HepG2 (cell line): ENCODE data around the gene ETV1. TPM values are rescaled to one million over a fixed set of nuclear protein-coding genes. Genes with fewer than 3 reads are reported as not detected.

Source experiments
- ATAC-seq: fragments of 200-7000 bp; cut with Tn5 transposase; 3 replicates; pipeline ENCODE4 v1.9.1; 2020; ENCODE audit warnings: mild to moderate bottlenecking, moderate library complexity
- BruUV-seq: library from RNA; stranded (reverse); fragments of 400-500 nt; replicated peaks from 2 replicates; lab custom pipeline; 2021; lab: Mats Ljungman, UMichigan
- CTCF ChIA-PET: fragments of 300-600 bp; formaldehyde crosslinking; extraction: SDS; loops from one replicate; lab custom pipeline; 2021; ENCODE audit warnings: low total read pairs, inconsistent platforms, low intra/inter-chr PET ratio; lab: Yijun Ruan, JAX
- POLR2A ChIA-PET: fragments of 350-600 bp; sonication (Branson Sonifier 250); formaldehyde crosslinking; loops from one replicate; lab custom pipeline; 2020; ENCODE audit warnings: antibody characterized with exemption, inconsistent platforms; lab: Yijun Ruan, JAX
- DNase-seq: peaks from one replicate; pipeline ENCODE4 v3.0.0-alpha.2; 2015; ENCODE audit warnings: low spot score
- FAIRE-seq: peaks from 3 replicates; lab custom pipeline; 2011; peaks lifted over from hg19 to GRCh38; lab: Jason Lieb, UNC
- H2AFZ ChIP-seq: one replicate; pipeline ENCODE4 v1.6.1; 2011; ENCODE audit warnings: low read length, inconsistent platforms
- H3K27ac ChIP-seq: fragments of 300-600 bp; 3 replicates; pipeline ENCODE4 v1.8.0; 2011; ENCODE audit warnings: mixed run types, mild to moderate bottlenecking, mixed read lengths, low read length, inconsistent platforms; ENCODE audit not compliant: insufficient read depth; ENCODE audit errors: extremely low read length
- H3K27me3 ChIP-seq, 2 experiments: fragments of 200-600 bp in 1 of 2; 2 replicates in 1 of 2; 3 replicates in 1 of 2; pipeline versions ENCODE4 v1.6.0 to v1.8.0; 2011; ENCODE audit warnings: low read length in 2 of 2, mild to moderate bottlenecking in 2 of 2, moderate library complexity in 2 of 2, inconsistent platforms in 1 of 2; ENCODE audit not compliant: insufficient read depth in 2 of 2, control insufficient read depth in 1 of 2
- H3K36me3 ChIP-seq, 2 experiments: fragments of 200-600 bp in 1 of 2; replicated peaks in 1 of 2; 2 replicates in 1 of 2; 3 replicates in 1 of 2; pipeline versions ENCODE4 v1.5.1 to v1.8.0; 2011; ENCODE audit warnings: low read length in 2 of 2, inconsistent platforms in 1 of 2; ENCODE audit not compliant: insufficient read depth in 2 of 2, control insufficient read depth in 1 of 2
- H3K4me1 ChIP-seq: 2 replicates; pipeline ENCODE4 v1.5.1; 2012; ENCODE audit warnings: low read length, inconsistent platforms; ENCODE audit not compliant: insufficient read depth
- H3K4me2 ChIP-seq: 2 replicates; pipeline ENCODE4 v1.6.0; 2011; ENCODE audit warnings: low read depth, low read length, inconsistent platforms
- H3K4me3 ChIP-seq, 3 experiments: fragments of 200-600 bp in 1 of 3; sonication (generic), shearing (Covaris generic) in 1 of 3; replicated peaks in 1 of 3; 2 replicates each; pipeline ENCODE4 v1.5.1; 2011 to 2016; ENCODE audit warnings: low read length in 3 of 3, inconsistent platforms in 2 of 3, low read depth in 2 of 3, mild to moderate bottlenecking in 2 of 3, control low read depth in 1 of 3, mixed read lengths in 1 of 3; ENCODE audit not compliant: insufficient read depth in 1 of 3
- H3K79me2 ChIP-seq: one replicate; pipeline ENCODE4 v1.6.1; 2011; ENCODE audit warnings: low read length, inconsistent platforms; ENCODE audit not compliant: insufficient read depth
- H3K9ac ChIP-seq: 2 replicates; pipeline ENCODE4 v1.6.0; 2011; ENCODE audit warnings: mild to moderate bottlenecking, low read depth, low read length, inconsistent platforms; ENCODE audit not compliant: insufficient read depth
- H3K9me3 ChIP-seq: 2 replicates; pipeline ENCODE4 v1.5.1; 2012; ENCODE audit warnings: mild to moderate bottlenecking, low read length
- H4K20me1 ChIP-seq: 2 replicates; pipeline ENCODE4 v1.6.0; 2011; ENCODE audit warnings: inconsistent platforms, mild to moderate bottlenecking, low read length, moderate library complexity; ENCODE audit not compliant: insufficient read depth
- ATF7-NPFF ChIP-seq: sonication (generic); formaldehyde crosslinking; IDR thresholded peaks from 2 replicates; pipeline ENCODE4 v1.8.1; 2023; ENCODE audit warnings: mild to moderate bottlenecking, low read depth, missing genetic modification reagents, moderate library complexity
- BCL6 ChIP-seq: IDR thresholded peaks from 2 replicates; pipeline ENCODE4 v1.6.1; 2016; ENCODE audit warnings: missing genetic modification reagents, missing compliant biosample characterization
- GTF3A ChIP-seq: sonication (generic); formaldehyde crosslinking; conservative IDR thresholded peaks from 2 replicates; pipeline ENCODE4 v1.4.0; 2020; ENCODE audit warnings: mild to moderate bottlenecking, missing genetic modification reagents
- KAT8 ChIP-seq: IDR thresholded peaks from 2 replicates; pipeline ENCODE4 v1.6.1; 2016; ENCODE audit warnings: missing genetic modification reagents, missing compliant biosample characterization
- KLF15 ChIP-seq: sonication (generic); formaldehyde crosslinking; IDR thresholded peaks from 2 replicates; pipeline ENCODE4 v1.8.1; 2023; ENCODE audit warnings: borderline replicate concordance, mild to moderate bottlenecking, inconsistent platforms, missing genetic modification reagents, mixed read lengths
- KLF16 ChIP-seq, 2 experiments: sonication (generic) in 1 of 2; formaldehyde crosslinking in 1 of 2; IDR thresholded peaks; 2 replicates each; pipeline versions ENCODE4 v1.6.1 to v1.8.0; 2016 to 2023; ENCODE audit warnings: missing genetic modification reagents in 2 of 2, missing compliant biosample characterization in 1 of 2
- MEIS2 ChIP-seq: sonication (generic); formaldehyde crosslinking; IDR thresholded peaks from 2 replicates; pipeline ENCODE4 v1.9.0; 2021; ENCODE audit warnings: mild to moderate bottlenecking, missing genetic modification reagents
- NONO ChIP-seq, 2 experiments: fragments of 450-650 bp in 1 of 2; sonication (generic) in 1 of 2; formaldehyde crosslinking in 1 of 2; IDR thresholded peaks in 1 of 2; conservative IDR thresholded peaks in 1 of 2; 2 replicates each; pipeline versions ENCODE4 v1.6.1 to v1.8.0; 2017 to 2022; ENCODE audit warnings: mild to moderate bottlenecking in 1 of 2, missing genetic modification reagents in 1 of 2, moderate library complexity in 1 of 2
- PHB2 ChIP-seq: fragments of 450-650 bp; IDR thresholded peaks from 2 replicates; pipeline ENCODE4 v1.6.1; 2018; ENCODE audit not compliant: partially characterized antibody
- ZBTB44 ChIP-seq: sonication (generic); formaldehyde crosslinking; IDR thresholded peaks from 2 replicates; pipeline ENCODE4 v1.4.0; 2020; ENCODE audit warnings: missing genetic modification reagents
- ZNF101 ChIP-seq: sonication (generic); formaldehyde crosslinking; IDR thresholded peaks from 2 replicates; pipeline ENCODE4 v1.4.0; 2020; ENCODE audit warnings: mild to moderate bottlenecking, low read depth, missing genetic modification reagents, borderline replicate concordance
- ZNF329 ChIP-seq: sonication (generic); formaldehyde crosslinking; IDR thresholded peaks from 2 replicates; pipeline ENCODE4 v1.9.0; 2021; ENCODE audit warnings: low read depth, mild to moderate bottlenecking, missing genetic modification reagents
- ZNF737 ChIP-seq: sonication (generic); formaldehyde crosslinking; IDR thresholded peaks from 2 replicates; pipeline ENCODE4 v1.5.0; 2020; ENCODE audit warnings: missing genetic modification reagents, mild to moderate bottlenecking, borderline replicate concordance
- ZNF747 ChIP-seq: sonication (generic); formaldehyde crosslinking; IDR thresholded peaks from 2 replicates; pipeline ENCODE4 v1.8.1; 2023; ENCODE audit warnings: missing genetic modification reagents, mild to moderate bottlenecking, borderline replicate concordance
- WGBS: methylation state at CpG from one replicate; pipeline ENCODE4 v1.1.6; 2017; ENCODE audit warnings: low lambda C conversion rate; 5-methylcytosine and 5-hydroxymethylcytosine counted together
- in situ Hi-C: cut with HindIII; loops from 2 replicates; pipeline ENCODE4 v1.10.0; 2017; ENCODE audit warnings: low pct_unique_long_range_greater_than_20kb; ENCODE audit not compliant: extremely low pct_ligation_motif_present
- intact Hi-C: fragments of 100-400 bp; cut with micrococcal nuclease; formaldehyde crosslinking; loops from one replicate; pipeline ENCODE4 v1.10.0; 2022; ENCODE audit not compliant: unreplicated experiment
- polyA plus RNA-seq, 8 experiments: library from polyadenylated mRNA; depleted of rRNA in 3 of 8; stranded (reverse) in 7 of 8; unstranded in 1 of 8; fragments of >200 nt; fragmentation: Illumina TruSeq in 4 of 8; extraction: Trizol in 4 of 8; gene quantifications; 2 replicates each; pipeline versions ENCODE4 v1.2.1 to v1.2.3, GENCODE V29; 2011 to 2016; ENCODE audit warnings: low read depth in 4 of 8, missing spikeins in 1 of 8, mixed read lengths in 1 of 8; ENCODE audit not compliant: insufficient read depth in 1 of 8
- total RNA-seq, 5 experiments: library from RNA; depleted of rRNA; stranded (reverse); fragments of >200 nt; fragmentation: Illumina TruSeq; extraction: Trizol; gene quantifications; 2 replicates each; pipeline ENCODE4 v1.2.3, GENCODE V29; 2016; ENCODE audit warnings: low read depth in 1 of 5

Gene ETV1
- total and polyA plus RNA-seq, 2 of the 13 experiments (the other 11 are each of a cell fraction or from before 2014, with no cell fraction given): 0.04 to 0.24 TPM

- ChIA-PET POLR2A (no interaction called here), CTCF (no interaction called here)
- no peak for TF ChIP-seq KLF16 (CRISPR knock-in tag; IDR thresholded peaks at IDR 0.05)
- TF ChIP-seq ZNF329 (CRISPR knock-in tag): no peak
- TF ChIP-seq MEIS2 (CRISPR knock-in tag): no peak
- no peak for TF ChIP-seq PHB2
- TF ChIP-seq GTF3A (CRISPR knock-in tag): no peak
- TF ChIP-seq KAT8 (CRISPR knock-in tag): no peak
- BruUV-seq: no TSS peak
- Histone ChIP-seq H2AFZ (no peak overlapping the region), H3K4me2 (no peak overlapping the region), H3K79me2 (no peaks in the 10 kb centered on the region), H3K27ac (no peak overlapping the region), H3K27me3 (no peaks in the 10 kb centered on the region), H4K20me1 (no peaks in the 10 kb centered on the region), H3K9me3 (peaks cover 89% of the 10 kb centered on the region), H3K4me3 (no peak overlapping the region), H3K4me1 (no peaks in the 10 kb centered on the region), H3K36me3 (no peaks in the 10 kb centered on the region), H3K9ac (no peak overlapping the region)
- intact Hi-C loops (no loop called here), in situ Hi-C loops (no loop called here)
- ATAC-seq (no peak), FAIRE-seq (no peak), DNase-seq (no peak)
- WGBS: 12% methylated on average over 6 of the region's 6 CpGs
Observed at GRCh38 chr7:13898957-13899670, 90.4 kb downstream of the ETV1 start.

GRCh38 chr7:13897819-13898218 lies 91.6 kb downstream of the ETV1 start:
- DNase-seq (no peak), ATAC-seq (no peak), FAIRE-seq (no peak)
- H3K9me3 ChIP-seq: peaks cover 89% of the 10 kb centered on the region
- no peak overlapping the region for H3K27ac ChIP-seq
- H3K36me3 ChIP-seq: no peaks in the 10 kb centered on the region
- BruUV-seq: no TSS peak
- H3K79me2 ChIP-seq: no peaks in the 10 kb centered on the region
- no peak overlapping the region for H3K9ac ChIP-seq
- POLR2A ChIA-PET: no interaction called here
- H4K20me1 ChIP-seq: no peaks in the 10 kb centered on the region
- H2AFZ ChIP-seq: no peak overlapping the region
- intact Hi-C loops: no loop called here
- H3K4me3 ChIP-seq: no peak overlapping the region
- TF ChIP-seq ZBTB44 (no peak), ZNF101 (no peak), ZNF737 (CRISPR knock-in tag) (no peak), KLF15 (CRISPR knock-in tag) (no peak), ATF7-NPFF (CRISPR knock-in tag) (no peak), ZNF747 (CRISPR knock-in tag) (no peak), NONO (IDR thresholded peaks at IDR 0.05) (no peak), NONO (CRISPR knock-in tag; conservative IDR thresholded peaks at IDR 0.05) (no peak), BCL6 (CRISPR knock-in tag) (no peak)
- TF ChIP-seq, all 625 proteins: peak for 0
- 8% methylated on average over 2 of the region's 2 CpGs for WGBS
- no peaks in the 10 kb centered on the region for H3K27me3 ChIP-seq
- no peak overlapping the region for H3K4me2 ChIP-seq
- in situ Hi-C loops: no loop called here
- H3K4me1 ChIP-seq: no peaks in the 10 kb centered on the region
- CTCF ChIA-PET: no interaction called here
